PC-3 (cell line): ENCODE data around the gene EYS.

ENCODE experiments used
- EZH2 ChIP-seq: fragments of 300-600 bp; sonication (generic); IDR thresholded peaks from one replicate; pipeline ENCODE4 v1.6.1; 2017; ENCODE audit warnings: antibody characterized with exemption, mild to moderate bottlenecking, low read length; ENCODE audit not compliant: unreplicated experiment
- TF ChIP-seq, protein P1 (sequence below): fragments of 300-600 bp; sonication (generic); conservative IDR thresholded peaks from 2 replicates; pipeline ENCODE4 v1.5.1; 2017; ENCODE audit warnings: antibody characterized with exemption, low read depth, mild to moderate bottlenecking, low read length

DNA sequence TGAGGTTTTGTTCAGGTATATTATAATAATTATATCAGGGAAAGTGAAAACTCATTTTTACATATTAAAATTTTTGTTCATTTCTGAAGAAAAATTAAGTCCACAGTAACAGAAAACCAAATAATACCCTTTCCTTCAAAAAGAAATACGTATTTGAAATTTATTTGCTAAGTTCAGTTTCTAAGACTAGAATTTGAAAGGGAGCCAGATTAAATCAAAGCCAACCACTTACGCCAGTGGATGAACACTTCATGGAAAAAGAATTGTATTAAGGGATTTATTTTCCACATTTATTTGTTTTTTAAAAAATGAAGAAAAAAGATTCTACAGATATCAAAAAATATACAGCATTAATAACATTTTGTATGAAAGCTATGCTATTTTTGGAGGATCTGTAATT, 654.4 kb downstream of the EYS start:
- no peak for TF ChIP-seq EZH2
- TF ChIP-seq, protein P1, sequence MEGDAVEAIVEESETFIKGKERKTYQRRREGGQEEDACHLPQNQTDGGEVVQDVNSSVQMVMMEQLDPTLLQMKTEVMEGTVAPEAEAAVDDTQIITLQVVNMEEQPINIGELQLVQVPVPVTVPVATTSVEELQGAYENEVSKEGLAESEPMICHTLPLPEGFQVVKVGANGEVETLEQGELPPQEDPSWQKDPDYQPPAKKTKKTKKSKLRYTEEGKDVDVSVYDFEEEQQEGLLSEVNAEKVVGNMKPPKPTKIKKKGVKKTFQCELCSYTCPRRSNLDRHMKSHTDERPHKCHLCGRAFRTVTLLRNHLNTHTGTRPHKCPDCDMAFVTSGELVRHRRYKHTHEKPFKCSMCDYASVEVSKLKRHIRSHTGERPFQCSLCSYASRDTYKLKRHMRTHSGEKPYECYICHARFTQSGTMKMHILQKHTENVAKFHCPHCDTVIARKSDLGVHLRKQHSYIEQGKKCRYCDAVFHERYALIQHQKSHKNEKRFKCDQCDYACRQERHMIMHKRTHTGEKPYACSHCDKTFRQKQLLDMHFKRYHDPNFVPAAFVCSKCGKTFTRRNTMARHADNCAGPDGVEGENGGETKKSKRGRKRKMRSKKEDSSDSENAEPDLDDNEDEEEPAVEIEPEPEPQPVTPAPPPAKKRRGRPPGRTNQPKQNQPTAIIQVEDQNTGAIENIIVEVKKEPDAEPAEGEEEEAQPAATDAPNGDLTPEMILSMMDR, result no peak
